ENCODE measurements around the gene CCDC7.
A peak's percentile ranks its signal among the peaks of the same experiment; 100 is the strongest.
"Not testable (repeated sequence)": the region's sequence is repeated elsewhere in the genome, so short reads cannot be mapped to it uniquely, and the experiment has no call there.

Gene CCDC7

GRCh38 chr10:32445740-32446535, at the start of gene CCDC7:
Gene CCDC7 (plus strand): TSS chr10:32446140. CDS start chr10:32451643, 5,503 bp downstream.
- DNase-seq (ENCODE audit: low spot score): peak; percentile 92

GRCh38 chr10:32397163-32397562, 48.8 kb upstream of the CCDC7 start:
- not testable (repeated sequence) for DNase-seq (ENCODE audit: low spot score)

- not testable (repeated sequence) for DNase-seq (ENCODE audit: low spot score)
Measured at GRCh38 chr10:32399720-32400119, 46.2 kb upstream of the CCDC7 start.

GRCh38 chr10:32400961-32401360, 45.0 kb upstream of the CCDC7 start:
- DNase-seq (ENCODE audit: low spot score): no peak

- no peak for DNase-seq (ENCODE audit: low spot score)
Measured at GRCh38 chr10:32402499-32402898, 43.4 kb upstream of the CCDC7 start.

- no peak for DNase-seq (ENCODE audit: low spot score)
Measured at GRCh38 chr10:32403091-32403490, 42.8 kb upstream of the CCDC7 start.

GRCh38 chr10:32408690-32409089, 37.2 kb upstream of the CCDC7 start:
- DNase-seq (ENCODE audit: low spot score): no peak

- no peak for DNase-seq (ENCODE audit: low spot score)
Measured at GRCh38 chr10:32409741-32410140, 36.2 kb upstream of the CCDC7 start.

GRCh38 chr10:32410569-32410968, 35.4 kb upstream of the CCDC7 start:
- DNase-seq (ENCODE audit: low spot score): no peak

GRCh38 chr10:32411797-32412498, 34.0 kb upstream of the CCDC7 start:
- no peak for DNase-seq (ENCODE audit: low spot score)

- DNase-seq (ENCODE audit: low spot score): no peak
Measured at GRCh38 chr10:32412499-32412853, 33.5 kb upstream of the CCDC7 start.

- no peak for DNase-seq (ENCODE audit: low spot score)
Measured at GRCh38 chr10:32413513-32413912, 32.4 kb upstream of the CCDC7 start.

- no peak for DNase-seq (ENCODE audit: low spot score)
Measured at GRCh38 chr10:32415361-32415760, 30.6 kb upstream of the CCDC7 start.

- peak; percentile 83 for DNase-seq (ENCODE audit: low spot score)
Measured at GRCh38 chr10:32417911-32418547, 27.9 kb upstream of the CCDC7 start.

- DNase-seq (ENCODE audit: low spot score): no peak
Measured at GRCh38 chr10:32418572-32418971, 27.4 kb upstream of the CCDC7 start.

GRCh38 chr10:32419615-32420014, 26.3 kb upstream of the CCDC7 start:
- no peak for DNase-seq (ENCODE audit: low spot score)

- DNase-seq (ENCODE audit: low spot score): no peak
Measured at GRCh38 chr10:32426186-32426585, 19.8 kb upstream of the CCDC7 start.

- no peak for DNase-seq (ENCODE audit: low spot score)
Measured at GRCh38 chr10:32433542-32433941, 12.4 kb upstream of the CCDC7 start.

- no peak for DNase-seq (ENCODE audit: low spot score)
Measured at GRCh38 chr10:32436215-32436614, 9.7 kb upstream of the CCDC7 start.

- no peak for DNase-seq (ENCODE audit: low spot score)
Measured at GRCh38 chr10:32437334-32437733, 8.6 kb upstream of the CCDC7 start.

- no peak for DNase-seq (ENCODE audit: low spot score)
Measured at GRCh38 chr10:32445036-32445435, 904 bp upstream of the CCDC7 start.

GRCh38 chr10:32446536-32447406, 831 bp downstream of the CCDC7 start:
- no peak for DNase-seq (ENCODE audit: low spot score)
